Activated T-cell treated with anti-CD3 and anti-CD28 coated beads, Interleukin-2, amount 50 U/mL, for 72 hours (primary cell): ENCODE measurements around the gene CTNNA3. TPM values are rescaled to one million over a fixed set of nuclear protein-coding genes. Genes with fewer than 3 reads are reported as not detected.

Experiments
- ATAC-seq, 2 donors: fragments of 150-1000 bp; cut with Tn5 transposase; replicated peaks in 1 of 2; 2 replicates each; pipeline ENCODE4 v1.10.0; 2021; ENCODE audit warnings: moderate library complexity in 2 of 2, mild to moderate bottlenecking in 1 of 2
- DNase-seq, 2 donors: peaks; one replicate each; pipeline ENCODE4 v3.0.0; 2021 to 2022; ENCODE audit warnings: mixed read lengths in 1 of 2
- H3K27ac Mint-ChIP-seq: one replicate; pipeline ENCODE4 v1.8.0; 2022; ENCODE audit warnings: mild to moderate bottlenecking, moderate library complexity, mixed read lengths
- H3K27me3 Mint-ChIP-seq: one replicate; pipeline ENCODE4 v1.8.0; 2022; ENCODE audit warnings: low read depth, mixed read lengths
- H3K36me3 Mint-ChIP-seq, 2 donors: one replicate each; pipeline ENCODE4 v1.8.0; 2022; ENCODE audit warnings: mixed read lengths in 2 of 2, mild to moderate bottlenecking in 1 of 2; ENCODE audit not compliant: insufficient read depth in 2 of 2
- H3K4me1 Mint-ChIP-seq: one replicate; pipeline ENCODE4 v1.8.0; 2022; ENCODE audit warnings: low read depth, mixed read lengths
- H3K4me3 Mint-ChIP-seq, 2 donors: one replicate each; pipeline ENCODE4 v1.8.0; 2022; ENCODE audit warnings: mild to moderate bottlenecking in 2 of 2, mixed read lengths in 2 of 2, moderate library complexity in 2 of 2
- H3K9me3 Mint-ChIP-seq, 2 donors: one replicate each; pipeline ENCODE4 v1.8.0; 2022; ENCODE audit warnings: mixed read lengths in 2 of 2
- total RNA-seq, 2 donors: library from RNA; stranded (reverse); gene quantifications; one replicate each; pipeline ENCODE4 v1.2.3, GENCODE V29; 2022

Gene CTNNA3
- total RNA-seq, 2 donors from 2014 or later: 0.25 to 0.74 TPM

DNA sequence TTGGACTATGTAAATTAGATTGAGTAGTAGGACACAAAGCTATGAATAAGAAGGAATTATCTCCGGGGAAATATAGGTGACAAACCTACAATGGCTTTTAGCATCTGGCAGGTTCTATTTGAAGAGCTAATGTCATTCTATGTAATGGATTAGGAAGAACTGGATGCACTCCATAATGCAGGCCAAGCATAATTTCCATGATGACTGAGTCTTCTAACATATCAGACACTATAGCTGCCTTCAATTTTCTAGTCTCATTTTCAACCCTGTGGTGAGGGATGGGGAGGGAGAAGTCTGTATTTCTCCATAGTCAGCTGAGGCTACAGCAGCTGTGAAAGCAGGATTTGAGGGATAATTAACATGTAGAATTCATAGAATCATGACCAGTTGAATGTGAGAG is 1160.6 kb downstream of the CTNNA3 start:
- no peaks in the 10 kb centered on the region for H3K36me3 Mint-ChIP-seq
- ATAC-seq (no peak), DNase-seq (no peak)
- H3K9me3 Mint-ChIP-seq: peaks cover 3 to 4% of the 10 kb centered on the region in 2 donors
- H3K4me3 Mint-ChIP-seq: no peak overlapping the region
- no peaks in the 10 kb centered on the region for H3K27me3 Mint-ChIP-seq
- no peak overlapping the region for H3K27ac Mint-ChIP-seq
- H3K4me1 Mint-ChIP-seq: no peaks in the 10 kb centered on the region

GRCh38 chr10:66534866-66535265 is 1161.1 kb downstream of the CTNNA3 start:
- Mint-ChIP-seq H3K9me3 (peaks cover 3 to 6% of the 10 kb centered on the region in 2 donors), H3K4me1 (no peaks in the 10 kb centered on the region), H3K27me3 (no peaks in the 10 kb centered on the region), H3K36me3 (no peaks in the 10 kb centered on the region), H3K4me3 (no peak overlapping the region), H3K27ac (no peak overlapping the region)
- no peak for DNase-seq
- ATAC-seq: no peak

DNA sequence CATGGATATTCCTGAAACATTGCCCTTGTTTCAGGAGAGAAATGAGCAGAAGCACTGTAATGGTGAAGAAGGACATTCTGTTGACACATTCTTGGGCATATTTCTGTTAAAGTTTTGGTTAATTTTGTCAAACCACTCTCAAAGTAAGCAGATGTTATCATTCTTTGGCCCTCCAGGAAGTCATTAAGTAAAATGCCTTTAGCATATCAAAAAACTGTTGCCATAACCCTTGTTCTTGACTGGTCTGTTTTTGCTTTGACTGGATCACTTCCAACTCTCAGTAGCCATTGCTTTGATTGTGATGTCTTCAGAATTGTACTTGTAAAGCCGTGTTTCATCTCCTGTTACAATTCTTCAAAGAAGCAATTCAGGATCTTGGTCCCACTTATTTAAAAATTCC is 1174.5 kb downstream of the CTNNA3 start:
- H3K4me3 Mint-ChIP-seq: no peak overlapping the region
- H3K27ac Mint-ChIP-seq: no peak overlapping the region
- H3K9me3 Mint-ChIP-seq: peaks cover 1 to 6% of the 10 kb centered on the region in 2 donors
- H3K27me3 Mint-ChIP-seq: no peaks in the 10 kb centered on the region
- no peak for DNase-seq
- H3K4me1 Mint-ChIP-seq: no peaks in the 10 kb centered on the region
- no peak for ATAC-seq
- no peaks in the 10 kb centered on the region for H3K36me3 Mint-ChIP-seq

- Mint-ChIP-seq H3K27ac (no peak overlapping the region), H3K4me3 (no peak overlapping the region), H3K4me1 (no peaks in the 10 kb centered on the region), H3K9me3 (peaks cover 5% of the 10 kb centered on the region in 2 donors), H3K27me3 (no peaks in the 10 kb centered on the region), H3K36me3 (no peaks in the 10 kb centered on the region)
- DNase-seq (no peak), ATAC-seq (no peak)
Measured at GRCh38 chr10:66519616-66520015, 1176.4 kb downstream of the CTNNA3 start.

DNA sequence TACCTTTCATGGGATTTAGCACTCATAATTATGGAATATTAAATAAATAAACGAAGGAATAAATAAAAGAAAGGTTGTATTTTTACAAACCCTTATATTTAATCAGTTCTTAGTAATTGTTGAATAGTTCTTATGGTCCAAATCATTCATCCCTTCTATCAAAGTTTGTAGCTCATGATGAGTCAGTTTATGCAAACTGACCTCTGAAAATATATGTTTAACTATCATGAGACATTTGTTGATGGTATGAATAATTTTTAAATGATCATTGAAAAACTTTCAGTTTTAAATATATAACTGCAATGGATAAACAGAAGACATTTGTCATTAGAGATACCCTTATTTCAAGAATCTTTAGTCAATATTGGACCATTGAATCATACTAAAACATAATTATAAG is 1181.3 kb downstream of the CTNNA3 start:
- H3K27me3 Mint-ChIP-seq: no peaks in the 10 kb centered on the region

DNA sequence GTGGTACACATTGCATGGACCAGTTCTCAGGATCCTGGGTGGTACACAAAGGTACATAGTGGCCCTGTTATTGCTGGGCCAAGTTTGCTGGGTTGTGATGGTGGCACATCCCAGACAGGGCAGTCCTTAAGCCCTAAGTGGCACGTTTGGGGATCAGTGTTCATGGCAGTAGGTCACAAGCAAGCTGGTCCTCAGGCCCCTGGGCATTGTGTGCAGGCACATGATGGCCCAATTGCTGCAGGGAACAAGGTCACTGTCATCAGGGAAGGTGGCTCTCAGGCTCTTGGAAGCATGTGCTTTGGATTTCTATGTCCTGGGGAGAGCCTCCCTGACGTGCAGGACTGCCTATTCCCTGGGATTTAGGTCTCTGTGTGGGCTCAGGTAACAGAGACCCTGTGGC is 1182.5 kb downstream of the CTNNA3 start:
- DNase-seq: no peak
- no peaks in the 10 kb centered on the region for H3K27me3 Mint-ChIP-seq
- no peaks in the 10 kb centered on the region for H3K36me3 Mint-ChIP-seq
- peaks cover 3 to 5% of the 10 kb centered on the region in 2 donors for H3K9me3 Mint-ChIP-seq
- H3K4me1 Mint-ChIP-seq: no peaks in the 10 kb centered on the region
- ATAC-seq: no peak
- no peak overlapping the region for H3K4me3 Mint-ChIP-seq
- H3K27ac Mint-ChIP-seq: no peak overlapping the region

More for the DNA sequence above, 1181.3 kb downstream of the CTNNA3 start:
- peaks cover 5% of the 10 kb centered on the region in 2 donors for H3K9me3 Mint-ChIP-seq
- no peak overlapping the region for H3K4me3 Mint-ChIP-seq
- no peak overlapping the region for H3K27ac Mint-ChIP-seq
- DNase-seq: no peak
- H3K36me3 Mint-ChIP-seq: no peaks in the 10 kb centered on the region
- no peak for ATAC-seq
- no peaks in the 10 kb centered on the region for H3K4me1 Mint-ChIP-seq

GRCh38 chr10:66505003-66505657 is 1190.9 kb downstream of the CTNNA3 start:
- Mint-ChIP-seq H3K4me1 (no peaks in the 10 kb centered on the region), H3K27me3 (no peaks in the 10 kb centered on the region), H3K9me3 (no peaks in the 10 kb centered on the region), H3K27ac (no peak overlapping the region), H3K36me3 (no peaks in the 10 kb centered on the region), H3K4me3 (no peak overlapping the region)
- no peak for ATAC-seq
- no peak for DNase-seq

DNA sequence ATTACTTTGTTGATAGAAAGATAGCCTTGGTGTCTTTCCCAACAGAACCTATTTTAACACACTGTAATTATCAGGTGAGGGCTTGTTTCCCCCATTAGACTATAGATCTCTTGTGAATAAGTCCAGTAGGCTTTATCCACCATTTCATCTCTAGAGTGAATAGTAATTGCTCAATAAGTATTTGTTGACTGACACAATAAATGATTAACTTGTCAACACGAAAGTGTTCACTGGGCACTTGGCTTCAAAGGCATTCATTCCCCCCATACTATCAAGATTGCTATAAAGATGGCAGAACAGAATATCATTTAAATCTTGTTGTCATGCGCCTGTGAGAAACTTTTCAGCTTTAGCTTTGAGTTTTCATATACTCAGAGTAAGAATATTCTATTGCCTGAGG is 1194.6 kb downstream of the CTNNA3 start:
- Mint-ChIP-seq H3K4me3 (no peak overlapping the region), H3K4me1 (no peaks in the 10 kb centered on the region), H3K36me3 (no peaks in the 10 kb centered on the region), H3K9me3 (no peaks in the 10 kb centered on the region), H3K27ac (no peak overlapping the region), H3K27me3 (no peaks in the 10 kb centered on the region)
- DNase-seq (no peak), ATAC-seq (no peak)

GRCh38 chr10:66483966-66484365 is 1212.0 kb downstream of the CTNNA3 start:
- Mint-ChIP-seq H3K27ac (no peak overlapping the region), H3K9me3 (peaks cover 3% of the 10 kb centered on the region in 2 donors), H3K4me1 (no peaks in the 10 kb centered on the region), H3K36me3 (no peaks in the 10 kb centered on the region), H3K27me3 (no peaks in the 10 kb centered on the region), H3K4me3 (no peak overlapping the region)
- ATAC-seq (no peak), DNase-seq (no peak)

DNA sequence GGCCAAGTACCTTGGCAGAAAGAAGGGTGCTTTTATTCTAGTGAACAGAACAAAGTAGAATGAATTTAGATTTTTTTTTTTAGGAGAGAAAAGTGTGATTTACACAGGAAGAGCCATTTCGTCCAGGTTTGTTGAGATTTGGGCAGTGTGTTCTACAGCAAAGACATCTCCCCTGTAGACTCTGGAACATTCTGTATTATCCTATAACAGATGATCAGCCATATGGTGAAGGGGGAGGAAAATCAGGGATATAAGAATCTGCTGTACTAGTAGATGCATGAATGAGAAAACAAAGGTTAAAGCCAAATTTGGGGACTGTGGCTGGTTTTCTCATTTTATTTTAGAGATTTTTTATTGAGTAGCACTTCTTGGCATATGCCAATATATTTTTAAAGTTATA is 1223.8 kb downstream of the CTNNA3 start:
- no peak for DNase-seq
- Mint-ChIP-seq H3K9me3 (peaks cover 8 to 11% of the 10 kb centered on the region in 2 donors), H3K36me3 (no peaks in the 10 kb centered on the region), H3K27ac (no peak overlapping the region), H3K4me3 (no peak overlapping the region), H3K4me1 (no peaks in the 10 kb centered on the region), H3K27me3 (no peaks in the 10 kb centered on the region)
- ATAC-seq: no peak

DNA sequence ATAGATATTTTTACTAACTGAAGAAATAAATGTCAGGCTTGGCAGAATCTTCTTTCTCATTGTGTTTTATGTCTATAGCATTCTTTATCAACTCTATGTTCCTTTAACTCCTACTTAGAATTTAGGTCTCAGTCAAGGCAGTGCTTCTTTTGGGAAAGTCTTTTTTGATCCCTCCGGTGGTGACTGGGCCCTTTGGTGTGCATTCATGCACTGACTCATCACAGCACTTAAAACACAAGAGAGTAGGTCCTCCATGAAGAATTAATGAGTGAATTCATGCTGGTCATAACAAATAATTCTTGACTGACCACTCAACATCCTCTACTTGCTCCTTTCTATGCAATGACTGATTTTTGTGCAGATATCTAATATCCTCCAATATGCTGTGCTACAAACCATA is 1229.0 kb downstream of the CTNNA3 start:
- Mint-ChIP-seq H3K4me1 (no peaks in the 10 kb centered on the region), H3K9me3 (peaks cover 3 to 5% of the 10 kb centered on the region in 2 donors), H3K4me3 (no peak overlapping the region), H3K27me3 (no peaks in the 10 kb centered on the region), H3K27ac (no peak overlapping the region), H3K36me3 (peaks cover 0 to 4% of the 10 kb centered on the region in 2 donors)
- no peak for ATAC-seq
- DNase-seq: no peak

DNA sequence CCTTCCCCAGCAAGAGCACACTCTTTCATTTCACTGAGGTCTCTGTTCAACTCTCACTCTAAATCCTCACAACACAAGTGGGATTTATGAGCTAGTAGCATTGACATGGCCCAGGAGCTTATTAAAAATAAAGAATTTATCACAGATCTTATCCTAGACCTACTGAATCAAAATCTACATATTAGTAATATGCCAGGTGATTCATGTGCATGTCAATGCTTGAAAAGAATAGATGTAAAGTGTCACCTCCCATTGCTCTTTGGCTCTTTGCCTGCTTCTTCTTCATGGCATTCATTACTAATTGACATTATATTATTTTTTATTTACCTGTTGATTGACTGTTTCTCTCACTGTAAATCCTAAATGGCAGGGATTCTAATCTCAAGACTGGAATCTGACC is 1229.4 kb downstream of the CTNNA3 start:
- no peak for ATAC-seq
- H3K36me3 Mint-ChIP-seq: peaks cover 0 to 4% of the 10 kb centered on the region in 2 donors
- H3K4me1 Mint-ChIP-seq: no peaks in the 10 kb centered on the region
- H3K27ac Mint-ChIP-seq: no peak overlapping the region
- DNase-seq: no peak
- H3K9me3 Mint-ChIP-seq: peaks cover 3 to 5% of the 10 kb centered on the region in 2 donors
- H3K4me3 Mint-ChIP-seq: no peak overlapping the region
- no peaks in the 10 kb centered on the region for H3K27me3 Mint-ChIP-seq

- no peak for ATAC-seq
- H3K9me3 Mint-ChIP-seq: peaks cover 3 to 11% of the 10 kb centered on the region in 2 donors
- DNase-seq: no peak
- no peaks in the 10 kb centered on the region for H3K4me1 Mint-ChIP-seq
- no peak overlapping the region for H3K27ac Mint-ChIP-seq
- no peaks in the 10 kb centered on the region for H3K27me3 Mint-ChIP-seq
- peaks cover 0 to 4% of the 10 kb centered on the region in 2 donors for H3K36me3 Mint-ChIP-seq
- H3K4me3 Mint-ChIP-seq: no peak overlapping the region
Measured at GRCh38 chr10:66463611-66464010, 1232.4 kb downstream of the CTNNA3 start.

GRCh38 chr10:66457629-66458028 is 1238.4 kb downstream of the CTNNA3 start:
- H3K27ac Mint-ChIP-seq: no peak overlapping the region
- ATAC-seq: no peak

More at GRCh38 chr10:66457629-66458028, 1238.4 kb downstream of the CTNNA3 start:
- Mint-ChIP-seq H3K27me3 (no peaks in the 10 kb centered on the region), H3K9me3 (peaks cover 2 to 8% of the 10 kb centered on the region in 2 donors), H3K4me1 (no peaks in the 10 kb centered on the region), H3K4me3 (no peak overlapping the region), H3K36me3 (peaks cover 0 to 2% of the 10 kb centered on the region in 2 donors)
- no peak for DNase-seq
